Endothelial cell (in vitro differentiated cells): ENCODE measurements around the gene CTNNA2. TPM values are rescaled to one million over a fixed set of nuclear protein-coding genes. Genes with fewer than 3 reads are reported as not detected.

Experiments
- DNase-seq: peaks from one replicate; pipeline ENCODE4 v3.0.0; 2021; ENCODE audit warnings: low spot score
- H3K27ac Mint-ChIP-seq: one replicate; pipeline ENCODE4 v1.8.0; 2021; ENCODE audit warnings: mixed read lengths, inconsistent platforms; ENCODE audit not compliant: unreplicated experiment
- H3K27me3 Mint-ChIP-seq: one replicate; pipeline ENCODE4 v1.8.0; 2021; ENCODE audit warnings: mild to moderate bottlenecking, moderate library complexity, mixed read lengths, inconsistent platforms; ENCODE audit not compliant: unreplicated experiment
- H3K36me3 Mint-ChIP-seq: one replicate; pipeline ENCODE4 v1.8.0; 2021; ENCODE audit warnings: mild to moderate bottlenecking, low read depth, mixed read lengths, inconsistent platforms; ENCODE audit not compliant: unreplicated experiment
- H3K4me1 Mint-ChIP-seq: one replicate; pipeline ENCODE4 v1.8.0; 2021; ENCODE audit warnings: mild to moderate bottlenecking, mixed read lengths, inconsistent platforms; ENCODE audit not compliant: unreplicated experiment
- H3K4me3 Mint-ChIP-seq: one replicate; pipeline ENCODE4 v1.8.0; 2021; ENCODE audit warnings: mild to moderate bottlenecking, mixed read lengths, inconsistent platforms; ENCODE audit not compliant: unreplicated experiment
- H3K9me3 Mint-ChIP-seq: one replicate; pipeline ENCODE4 v1.8.0; 2021; ENCODE audit warnings: mixed read lengths, inconsistent platforms; ENCODE audit not compliant: unreplicated experiment
- CTCF ChIP-seq: fragments of 200-600 bp; sonication (generic); IDR thresholded peaks from one replicate; pipeline ENCODE4 v1.5.0; 2021; ENCODE audit warnings: antibody characterized with exemption; ENCODE audit not compliant: unreplicated experiment
- total RNA-seq: library from RNA; stranded (reverse); fragmentation: NEBNext Ultra II Directional; extraction: Animal tissue kit (Norgen Biotek cat#: 25700); gene quantifications from one replicate; pipeline ENCODE4 v1.2.1, GENCODE V29; 2021; ENCODE audit not compliant: unreplicated experiment

The CTNNA2 gene
- total RNA-seq, 1 donor from 2014 or later = 4.7 TPM

- peak; percentile 52 for DNase-seq
- no peak overlapping the region for H3K4me3 Mint-ChIP-seq
- H3K36me3 Mint-ChIP-seq = no peaks in the 10 kb centered on the region
- TF ChIP-seq CTCF = peak; percentile 53
- H3K27me3 Mint-ChIP-seq = peaks cover 1% of the 10 kb centered on the region
- no peaks in the 10 kb centered on the region for H3K4me1 Mint-ChIP-seq
- no peak overlapping the region for H3K27ac Mint-ChIP-seq
- H3K9me3 Mint-ChIP-seq = no peaks in the 10 kb centered on the region
Observed at GRCh38 chr2:80499095-80499494, 986.2 kb downstream of the CTNNA2 start.

- Mint-ChIP-seq H3K36me3 (no peaks in the 10 kb centered on the region), H3K4me3 (no peak overlapping the region), H3K4me1 (no peaks in the 10 kb centered on the region), H3K27me3 (peaks cover 1% of the 10 kb centered on the region), H3K27ac (no peak overlapping the region), H3K9me3 (no peaks in the 10 kb centered on the region)
- no peak for TF ChIP-seq CTCF
- no peak for DNase-seq
Observed at GRCh38 chr2:80501874-80502624, 989.2 kb downstream of the CTNNA2 start.

- Mint-ChIP-seq H3K4me1 (no peaks in the 10 kb centered on the region), H3K27ac (no peak overlapping the region), H3K9me3 (no peaks in the 10 kb centered on the region), H3K36me3 (no peaks in the 10 kb centered on the region), H3K27me3 (peaks cover 1% of the 10 kb centered on the region), H3K4me3 (no peak overlapping the region)
- TF ChIP-seq CTCF = no peak
- DNase-seq = no peak
Observed at GRCh38 chr2:80506563-80506962, 993.7 kb downstream of the CTNNA2 start.

- no peak for TF ChIP-seq CTCF
- Mint-ChIP-seq H3K9me3 (no peaks in the 10 kb centered on the region), H3K4me3 (no peak overlapping the region), H3K36me3 (no peaks in the 10 kb centered on the region), H3K4me1 (no peaks in the 10 kb centered on the region), H3K27ac (no peak overlapping the region), H3K27me3 (no peaks in the 10 kb centered on the region)
- DNase-seq = no peak
Observed at GRCh38 chr2:80510716-80511115, 997.9 kb downstream of the CTNNA2 start.

GRCh38 chr2:80515964-80516363, 1003.1 kb downstream of the CTNNA2 start:
- no peak for TF ChIP-seq CTCF
- H3K4me3 Mint-ChIP-seq = no peak overlapping the region
- H3K36me3 Mint-ChIP-seq = no peaks in the 10 kb centered on the region
- H3K9me3 Mint-ChIP-seq = no peaks in the 10 kb centered on the region
- no peak for DNase-seq
- no peaks in the 10 kb centered on the region for H3K4me1 Mint-ChIP-seq
- no peak overlapping the region for H3K27ac Mint-ChIP-seq
- H3K27me3 Mint-ChIP-seq = no peaks in the 10 kb centered on the region
